HepG2 (cell line): ENCODE data around the gene CTSA. TPM values are rescaled to one million over a fixed set of nuclear protein-coding genes. Genes with fewer than 3 reads are reported as not detected.

Source experiments
- KMT2A ChIP-seq: sonication (generic); formaldehyde crosslinking; IDR thresholded peaks from 2 replicates; pipeline ENCODE4 v1.4.0; 2020; ENCODE audit warnings: missing genetic modification reagents
- KMT2B ChIP-seq: IDR thresholded peaks from 2 replicates; pipeline ENCODE4 v1.6.1; 2016; ENCODE audit warnings: missing genetic modification reagents, missing compliant biosample characterization
- MXD4 ChIP-seq: IDR thresholded peaks from 2 replicates; pipeline ENCODE4 v1.6.1; 2016; ENCODE audit warnings: mild to moderate bottlenecking, missing biosample characterization, missing genetic modification reagents
- MYC ChIP-seq: sonication (generic); formaldehyde crosslinking; IDR thresholded peaks from 2 replicates; pipeline ENCODE4 v1.9.0; 2021; ENCODE audit warnings: missing genetic modification reagents, borderline replicate concordance
- SMAD3 ChIP-seq: sonication (generic); formaldehyde crosslinking; IDR thresholded peaks from 2 replicates; pipeline ENCODE4 v1.4.0; 2020; ENCODE audit warnings: missing genetic modification reagents
- ZFP82 ChIP-seq: sonication (generic); formaldehyde crosslinking; IDR thresholded peaks from 2 replicates; pipeline ENCODE4 v1.5.1; 2020; ENCODE audit warnings: mild to moderate bottlenecking, missing genetic modification reagents, borderline replicate concordance
- ZFYVE20 ChIP-seq: sonication (generic); formaldehyde crosslinking; IDR thresholded peaks from 2 replicates; pipeline ENCODE4 v1.8.0; 2023; ENCODE audit warnings: low read depth, mild to moderate bottlenecking, moderate library complexity, missing genetic modification reagents, borderline replicate concordance
- ZNF3 ChIP-seq: IDR thresholded peaks from 2 replicates; pipeline ENCODE4 v1.7.0; 2017; ENCODE audit warnings: inconsistent platforms
- ZNF75D ChIP-seq: sonication (generic); formaldehyde crosslinking; IDR thresholded peaks from 2 replicates; pipeline ENCODE4 v1.8.1; 2023; ENCODE audit warnings: missing genetic modification reagents, mild to moderate bottlenecking, borderline replicate concordance
- polyA plus RNA-seq, 8 experiments: library from polyadenylated mRNA; depleted of rRNA in 3 of 8; stranded (reverse) in 7 of 8; unstranded in 1 of 8; fragments of >200 nt; fragmentation: Illumina TruSeq in 4 of 8; extraction: Trizol in 4 of 8; gene quantifications; 2 replicates each; pipeline versions ENCODE4 v1.2.1 to v1.2.3, GENCODE V29; 2011 to 2016; ENCODE audit warnings: low read depth in 4 of 8, missing spikeins in 1 of 8, mixed read lengths in 1 of 8; ENCODE audit not compliant: insufficient read depth in 1 of 8
- total RNA-seq, 5 experiments: library from RNA; depleted of rRNA; stranded (reverse); fragments of >200 nt; fragmentation: Illumina TruSeq; extraction: Trizol; gene quantifications; 2 replicates each; pipeline ENCODE4 v1.2.3, GENCODE V29; 2016; ENCODE audit warnings: low read depth in 1 of 5
- TF ChIP-seq, protein P1 (sequence below): sonication (generic); formaldehyde crosslinking; IDR thresholded peaks from 2 replicates; pipeline ENCODE4 v1.4.0; 2020; ENCODE audit warnings: low read depth, missing genetic modification reagents
- TF ChIP-seq, protein P2 (sequence below): sonication (generic); formaldehyde crosslinking; IDR thresholded peaks from 2 replicates; pipeline ENCODE4 v1.5.0; 2020; ENCODE audit warnings: mild to moderate bottlenecking, missing genetic modification reagents, borderline replicate concordance
- TF ChIP-seq, protein P3 (sequence below): sonication (generic); formaldehyde crosslinking; IDR thresholded peaks from 2 replicates; pipeline ENCODE4 v1.4.0; 2020; ENCODE audit warnings: mild to moderate bottlenecking, missing genetic modification reagents, borderline replicate concordance
- TF ChIP-seq, protein P4 (sequence below): sonication (generic); formaldehyde crosslinking; IDR thresholded peaks from 2 replicates; pipeline ENCODE4 v1.4.0; 2020; ENCODE audit warnings: missing genetic modification reagents

CTSA gene
- total and polyA plus RNA-seq, 2 of the 13 experiments (the other 11 are each of a cell fraction or from before 2014, with no cell fraction given), result 202 to 231 TPM

DNA sequence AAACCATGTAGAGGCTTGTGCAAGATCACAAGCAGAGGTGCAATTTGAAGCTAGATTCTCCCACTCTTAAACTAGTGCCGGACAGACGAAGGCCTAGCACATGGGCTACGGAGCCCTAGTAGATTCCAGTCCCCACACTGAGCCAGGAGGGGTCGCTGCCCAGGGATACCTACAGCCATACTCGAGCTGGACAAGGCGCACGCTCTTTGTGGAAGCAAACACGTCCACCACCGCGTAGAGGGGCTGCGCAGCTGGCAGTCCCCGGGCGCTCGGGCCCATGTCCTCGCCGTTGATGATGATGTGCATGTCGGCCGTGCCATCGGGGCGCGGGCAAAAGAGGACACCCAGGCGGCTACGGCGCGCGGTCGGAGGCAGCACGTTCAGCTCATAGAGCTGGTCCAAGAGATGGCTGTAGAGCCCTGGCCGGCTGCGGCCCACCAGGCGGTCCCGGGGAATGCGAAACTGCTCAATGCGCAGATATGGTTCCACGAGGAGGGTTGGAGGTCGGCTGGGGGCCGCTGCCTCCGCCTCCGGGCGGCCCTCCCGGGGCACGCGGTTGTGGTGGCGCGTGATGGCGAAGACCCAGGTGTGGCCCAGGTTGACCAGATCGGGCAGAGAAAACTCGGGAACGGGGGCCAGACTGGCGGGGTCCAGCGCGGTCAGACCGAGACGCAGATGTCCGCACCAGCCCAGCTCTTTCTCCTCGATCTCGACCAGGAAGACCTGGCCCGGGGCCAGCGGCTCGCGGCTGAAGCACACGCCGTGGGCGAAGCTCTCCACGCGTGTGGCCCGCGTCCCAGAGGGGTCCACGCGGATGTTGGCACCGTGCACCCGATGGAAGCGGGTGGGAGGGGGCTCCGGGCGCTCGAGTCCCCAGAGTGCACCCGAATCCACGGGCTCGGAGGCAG is 804 bp upstream of the CTSA start (continued):
- TF ChIP-seq, protein P1, sequence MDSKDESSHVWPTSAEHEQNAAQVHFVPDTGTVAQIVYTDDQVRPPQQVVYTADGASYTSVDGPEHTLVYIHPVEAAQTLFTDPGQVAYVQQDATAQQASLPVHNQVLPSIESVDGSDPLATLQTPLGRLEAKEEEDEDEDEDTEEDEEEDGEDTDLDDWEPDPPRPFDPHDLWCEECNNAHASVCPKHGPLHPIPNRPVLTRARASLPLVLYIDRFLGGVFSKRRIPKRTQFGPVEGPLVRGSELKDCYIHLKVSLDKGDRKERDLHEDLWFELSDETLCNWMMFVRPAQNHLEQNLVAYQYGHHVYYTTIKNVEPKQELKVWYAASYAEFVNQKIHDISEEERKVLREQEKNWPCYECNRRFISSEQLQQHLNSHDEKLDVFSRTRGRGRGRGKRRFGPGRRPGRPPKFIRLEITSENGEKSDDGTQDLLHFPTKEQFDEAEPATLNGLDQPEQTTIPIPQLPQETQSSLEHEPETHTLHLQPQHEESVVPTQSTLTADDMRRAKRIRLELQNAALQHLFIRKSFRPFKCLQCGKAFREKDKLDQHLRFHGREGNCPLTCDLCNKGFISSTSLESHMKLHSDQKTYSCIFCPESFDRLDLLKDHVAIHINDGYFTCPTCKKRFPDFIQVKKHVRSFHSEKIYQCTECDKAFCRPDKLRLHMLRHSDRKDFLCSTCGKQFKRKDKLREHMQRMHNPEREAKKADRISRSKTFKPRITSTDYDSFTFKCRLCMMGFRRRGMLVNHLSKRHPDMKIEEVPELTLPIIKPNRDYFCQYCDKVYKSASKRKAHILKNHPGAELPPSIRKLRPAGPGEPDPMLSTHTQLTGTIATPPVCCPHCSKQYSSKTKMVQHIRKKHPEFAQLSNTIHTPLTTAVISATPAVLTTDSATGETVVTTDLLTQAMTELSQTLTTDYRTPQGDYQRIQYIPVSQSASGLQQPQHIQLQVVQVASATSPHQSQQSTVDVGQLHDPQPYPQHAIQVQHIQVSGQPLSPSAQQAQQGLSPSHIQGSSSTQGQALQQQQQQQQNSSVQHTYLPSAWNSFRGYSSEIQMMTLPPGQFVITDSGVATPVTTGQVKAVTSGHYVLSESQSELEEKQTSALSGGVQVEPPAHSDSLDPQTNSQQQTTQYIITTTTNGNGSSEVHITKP (CRISPR knock-in tag), result peak; percentile 82; the same call in 1 of the 2 replicates
- peak; percentile 65; the same call in 1 of the 2 replicates for TF ChIP-seq ZFYVE20 (CRISPR knock-in tag)
- TF ChIP-seq ZFP82 (CRISPR knock-in tag), result no peak
- peak; percentile 75 for TF ChIP-seq KMT2B (CRISPR knock-in tag)
- peak; percentile 80 for TF ChIP-seq SMAD3 (CRISPR knock-in tag)
- TF ChIP-seq ZNF75D, result no peak
- peak; percentile 97 for TF ChIP-seq MYC (CRISPR knock-in tag)
- TF ChIP-seq, protein P2, sequence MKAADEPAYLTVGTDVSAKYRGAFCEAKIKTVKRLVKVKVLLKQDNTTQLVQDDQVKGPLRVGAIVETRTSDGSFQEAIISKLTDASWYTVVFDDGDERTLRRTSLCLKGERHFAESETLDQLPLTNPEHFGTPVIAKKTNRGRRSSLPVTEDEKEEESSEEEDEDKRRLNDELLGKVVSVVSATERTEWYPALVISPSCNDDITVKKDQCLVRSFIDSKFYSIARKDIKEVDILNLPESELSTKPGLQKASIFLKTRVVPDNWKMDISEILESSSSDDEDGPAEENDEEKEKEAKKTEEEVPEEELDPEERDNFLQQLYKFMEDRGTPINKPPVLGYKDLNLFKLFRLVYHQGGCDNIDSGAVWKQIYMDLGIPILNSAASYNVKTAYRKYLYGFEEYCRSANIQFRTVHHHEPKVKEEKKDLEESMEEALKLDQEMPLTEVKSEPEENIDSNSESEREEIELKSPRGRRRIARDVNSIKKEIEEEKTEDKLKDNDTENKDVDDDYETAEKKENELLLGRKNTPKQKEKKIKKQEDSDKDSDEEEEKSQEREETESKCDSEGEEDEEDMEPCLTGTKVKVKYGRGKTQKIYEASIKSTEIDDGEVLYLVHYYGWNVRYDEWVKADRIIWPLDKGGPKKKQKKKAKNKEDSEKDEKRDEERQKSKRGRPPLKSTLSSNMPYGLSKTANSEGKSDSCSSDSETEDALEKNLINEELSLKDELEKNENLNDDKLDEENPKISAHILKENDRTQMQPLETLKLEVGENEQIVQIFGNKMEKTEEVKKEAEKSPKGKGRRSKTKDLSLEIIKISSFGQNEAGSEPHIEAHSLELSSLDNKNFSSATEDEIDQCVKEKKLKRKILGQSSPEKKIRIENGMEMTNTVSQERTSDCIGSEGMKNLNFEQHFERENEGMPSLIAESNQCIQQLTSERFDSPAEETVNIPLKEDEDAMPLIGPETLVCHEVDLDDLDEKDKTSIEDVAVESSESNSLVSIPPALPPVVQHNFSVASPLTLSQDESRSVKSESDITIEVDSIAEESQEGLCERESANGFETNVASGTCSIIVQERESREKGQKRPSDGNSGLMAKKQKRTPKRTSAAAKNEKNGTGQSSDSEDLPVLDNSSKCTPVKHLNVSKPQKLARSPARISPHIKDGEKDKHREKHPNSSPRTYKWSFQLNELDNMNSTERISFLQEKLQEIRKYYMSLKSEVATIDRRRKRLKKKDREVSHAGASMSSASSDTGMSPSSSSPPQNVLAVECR (CRISPR knock-in tag), result peak; percentile 49
- 0 out of 2 replicates have a peak, but pooled peaks have one; percentile 18 for TF ChIP-seq ZNF3 (CRISPR knock-in tag)
- TF ChIP-seq, protein P3, sequence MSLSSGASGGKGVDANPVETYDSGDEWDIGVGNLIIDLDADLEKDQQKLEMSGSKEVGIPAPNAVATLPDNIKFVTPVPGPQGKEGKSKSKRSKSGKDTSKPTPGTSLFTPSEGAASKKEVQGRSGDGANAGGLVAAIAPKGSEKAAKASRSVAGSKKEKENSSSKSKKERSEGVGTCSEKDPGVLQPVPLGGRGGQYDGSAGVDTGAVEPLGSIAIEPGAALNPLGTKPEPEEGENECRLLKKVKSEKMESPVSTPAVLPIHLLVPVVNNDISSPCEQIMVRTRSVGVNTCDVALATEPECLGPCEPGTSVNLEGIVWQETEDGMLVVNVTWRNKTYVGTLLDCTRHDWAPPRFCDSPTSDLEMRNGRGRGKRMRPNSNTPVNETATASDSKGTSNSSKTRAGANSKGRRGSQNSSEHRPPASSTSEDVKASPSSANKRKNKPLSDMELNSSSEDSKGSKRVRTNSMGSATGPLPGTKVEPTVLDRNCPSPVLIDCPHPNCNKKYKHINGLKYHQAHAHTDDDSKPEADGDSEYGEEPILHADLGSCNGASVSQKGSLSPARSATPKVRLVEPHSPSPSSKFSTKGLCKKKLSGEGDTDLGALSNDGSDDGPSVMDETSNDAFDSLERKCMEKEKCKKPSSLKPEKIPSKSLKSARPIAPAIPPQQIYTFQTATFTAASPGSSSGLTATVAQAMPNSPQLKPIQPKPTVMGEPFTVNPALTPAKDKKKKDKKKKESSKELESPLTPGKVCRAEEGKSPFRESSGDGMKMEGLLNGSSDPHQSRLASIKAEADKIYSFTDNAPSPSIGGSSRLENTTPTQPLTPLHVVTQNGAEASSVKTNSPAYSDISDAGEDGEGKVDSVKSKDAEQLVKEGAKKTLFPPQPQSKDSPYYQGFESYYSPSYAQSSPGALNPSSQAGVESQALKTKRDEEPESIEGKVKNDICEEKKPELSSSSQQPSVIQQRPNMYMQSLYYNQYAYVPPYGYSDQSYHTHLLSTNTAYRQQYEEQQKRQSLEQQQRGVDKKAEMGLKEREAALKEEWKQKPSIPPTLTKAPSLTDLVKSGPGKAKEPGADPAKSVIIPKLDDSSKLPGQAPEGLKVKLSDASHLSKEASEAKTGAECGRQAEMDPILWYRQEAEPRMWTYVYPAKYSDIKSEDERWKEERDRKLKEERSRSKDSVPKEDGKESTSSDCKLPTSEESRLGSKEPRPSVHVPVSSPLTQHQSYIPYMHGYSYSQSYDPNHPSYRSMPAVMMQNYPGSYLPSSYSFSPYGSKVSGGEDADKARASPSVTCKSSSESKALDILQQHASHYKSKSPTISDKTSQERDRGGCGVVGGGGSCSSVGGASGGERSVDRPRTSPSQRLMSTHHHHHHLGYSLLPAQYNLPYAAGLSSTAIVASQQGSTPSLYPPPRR (CRISPR knock-in tag), result no peak
- peak; percentile 81 for TF ChIP-seq KMT2A (CRISPR knock-in tag)
- TF ChIP-seq MXD4, result peak; percentile 95
- TF ChIP-seq, protein P4, sequence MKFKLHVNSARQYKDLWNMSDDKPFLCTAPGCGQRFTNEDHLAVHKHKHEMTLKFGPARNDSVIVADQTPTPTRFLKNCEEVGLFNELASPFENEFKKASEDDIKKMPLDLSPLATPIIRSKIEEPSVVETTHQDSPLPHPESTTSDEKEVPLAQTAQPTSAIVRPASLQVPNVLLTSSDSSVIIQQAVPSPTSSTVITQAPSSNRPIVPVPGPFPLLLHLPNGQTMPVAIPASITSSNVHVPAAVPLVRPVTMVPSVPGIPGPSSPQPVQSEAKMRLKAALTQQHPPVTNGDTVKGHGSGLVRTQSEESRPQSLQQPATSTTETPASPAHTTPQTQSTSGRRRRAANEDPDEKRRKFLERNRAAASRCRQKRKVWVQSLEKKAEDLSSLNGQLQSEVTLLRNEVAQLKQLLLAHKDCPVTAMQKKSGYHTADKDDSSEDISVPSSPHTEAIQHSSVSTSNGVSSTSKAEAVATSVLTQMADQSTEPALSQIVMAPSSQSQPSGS (CRISPR knock-in tag), result peak; percentile 89
